ENCODE measurements around the gene ESPN. TPM values are rescaled to one million over a fixed set of nuclear protein-coding genes. Genes with fewer than 3 reads are reported as not detected.
"Not testable (repeated sequence)": the region's sequence is repeated elsewhere in the genome, so short reads cannot be mapped to it uniquely, and the experiment has no call there.

Gene ESPN
- polyA plus RNA-seq, 1 donor (not counting 4 experiments of a cell fraction or from before 2014, with no cell fraction given) = 0.47 TPM

- Histone ChIP-seq H2AFZ (ENCODE audit: control insufficient read depth, low read length) (peak overlapping the region; percentile 41), H3K9me1 (ENCODE audit: control insufficient read depth, extremely low read depth, insufficient read depth, low read length) (no peaks in the 10 kb centered on the region), H3K36me3 (ENCODE audit: control insufficient read depth in 2 of 2, extremely low read depth in 1 of 2, insufficient read depth in 2 of 2, low read length in 2 of 2) (peaks cover 4 to 10% of the 10 kb centered on the region in 2 experiments), H3K9ac (ENCODE audit: control insufficient read depth, extremely low read depth, insufficient read depth, low read length) (peak overlapping the region; percentile 100), H3K27ac (ENCODE audit: control insufficient read depth, insufficient read depth, low read length) (peak overlapping the region; percentile 100), H3K27me3 (ENCODE audit: control insufficient read depth, extremely low read depth, insufficient read depth, low read length) (no peaks in the 10 kb centered on the region), H3K4me3 (ENCODE audit: control insufficient read depth in 2 of 3, extremely low read depth in 1 of 3, insufficient read depth in 2 of 3, low read depth in 1 of 3, low read length in 3 of 3) (peak overlapping the region in 2 of 3 experiments; percentile 87 to 94), H4K20me1 (ENCODE audit: control insufficient read depth, extremely low read depth, insufficient read depth, low read length) (no peaks in the 10 kb centered on the region), H3K4me2 (ENCODE audit: control insufficient read depth, extremely low read depth, insufficient read depth, low read depth, low read length) (peak overlapping the region; percentile 99), H3K79me2 (ENCODE audit: control insufficient read depth, insufficient read depth, low read length) (peaks cover 9% of the 10 kb centered on the region), H3K4me1 (ENCODE audit: control insufficient read depth, extremely low read depth, insufficient read depth, low read length) (peaks cover 60% of the 10 kb centered on the region), H3K9me3 (ENCODE audit: control insufficient read depth, low read depth, low read length) (no peaks in the 10 kb centered on the region)
- TF ChIP-seq EZH2 (IDR thresholded peaks at IDR 0.05; ENCODE audit: low read length) (no peak), CTCF (optimal IDR thresholded peaks at IDR 0.05 in 1 of 3, IDR thresholded peaks at IDR 0.05 in 1 of 3, conservative IDR thresholded peaks at IDR 0.05 in 1 of 3; ENCODE audit: extremely low read depth in 1 of 3, insufficient read depth in 2 of 3, low read length in 3 of 3) (no peak)
- dilution Hi-C loops (cut with MboI; ENCODE audit: extremely low pct_ligation_motif_present, low sequenced_read_pairs) = no loop called here
- no peak for DNase-seq (ENCODE audit: low read depth, low spot score)
- FAIRE-seq = peak; percentile 9
These were observed 67.4 kb downstream of the ESPN start for GRCh38 chr1:6491966-6492365.

- H3K27me3 ChIP-seq (ENCODE audit: control insufficient read depth, extremely low read depth, insufficient read depth, low read length); DNase-seq (ENCODE audit: low read depth, low spot score); H4K20me1 ChIP-seq (ENCODE audit: control insufficient read depth, extremely low read depth, insufficient read depth, low read length); H3K27ac ChIP-seq (ENCODE audit: control insufficient read depth, insufficient read depth, low read length); H3K4me3 ChIP-seq (ENCODE audit: control insufficient read depth in 2 of 3, extremely low read depth in 1 of 3, insufficient read depth in 2 of 3, low read depth in 1 of 3, low read length in 3 of 3); FAIRE-seq; H3K79me2 ChIP-seq (ENCODE audit: control insufficient read depth, insufficient read depth, low read length); H3K36me3 ChIP-seq (ENCODE audit: control insufficient read depth in 2 of 2, extremely low read depth in 1 of 2, insufficient read depth in 2 of 2, low read length in 2 of 2); H3K9me3 ChIP-seq (ENCODE audit: control insufficient read depth, low read depth, low read length); H2AFZ ChIP-seq (ENCODE audit: control insufficient read depth, low read length); H3K9me1 ChIP-seq (ENCODE audit: control insufficient read depth, extremely low read depth, insufficient read depth, low read length); H3K9ac ChIP-seq (ENCODE audit: control insufficient read depth, extremely low read depth, insufficient read depth, low read length); H3K4me2 ChIP-seq (ENCODE audit: control insufficient read depth, extremely low read depth, insufficient read depth, low read depth, low read length); dilution Hi-C loops (cut with MboI; ENCODE audit: extremely low pct_ligation_motif_present, low sequenced_read_pairs): not testable (repeated sequence)
- peaks cover 45% of the 10 kb centered on the region for H3K4me1 ChIP-seq (ENCODE audit: control insufficient read depth, extremely low read depth, insufficient read depth, low read length)
These were observed 69.3 kb downstream of the ESPN start for GRCh38 chr1:6493834-6494223.

GRCh38 chr1:6494627-6495026 lies 70.1 kb downstream of the ESPN start:
- H3K27ac ChIP-seq (ENCODE audit: control insufficient read depth, insufficient read depth, low read length) = no peak overlapping the region
- no peaks in the 10 kb centered on the region for H3K9me3 ChIP-seq (ENCODE audit: control insufficient read depth, low read depth, low read length)
- no peak overlapping the region for H3K4me2 ChIP-seq (ENCODE audit: control insufficient read depth, extremely low read depth, insufficient read depth, low read depth, low read length)
- DNase-seq (ENCODE audit: low read depth, low spot score) = no peak
- no peaks in the 10 kb centered on the region for H3K27me3 ChIP-seq (ENCODE audit: control insufficient read depth, extremely low read depth, insufficient read depth, low read length)
- no peak for FAIRE-seq
- peaks cover 0 to 2% of the 10 kb centered on the region in 2 experiments for H3K36me3 ChIP-seq (ENCODE audit: control insufficient read depth in 2 of 2, extremely low read depth in 1 of 2, insufficient read depth in 2 of 2, low read length in 2 of 2)
- H3K9me1 ChIP-seq (ENCODE audit: control insufficient read depth, extremely low read depth, insufficient read depth, low read length) = no peaks in the 10 kb centered on the region
- TF ChIP-seq EZH2 (IDR thresholded peaks at IDR 0.05; ENCODE audit: low read length) (no peak), CTCF (optimal IDR thresholded peaks at IDR 0.05 in 1 of 3, IDR thresholded peaks at IDR 0.05 in 1 of 3, conservative IDR thresholded peaks at IDR 0.05 in 1 of 3; ENCODE audit: extremely low read depth in 1 of 3, insufficient read depth in 2 of 3, low read length in 3 of 3) (no peak)
- H2AFZ ChIP-seq (ENCODE audit: control insufficient read depth, low read length) = no peak overlapping the region
- H3K79me2 ChIP-seq (ENCODE audit: control insufficient read depth, insufficient read depth, low read length) = no peaks in the 10 kb centered on the region
- H3K4me3 ChIP-seq (ENCODE audit: control insufficient read depth in 2 of 3, extremely low read depth in 1 of 3, insufficient read depth in 2 of 3, low read depth in 1 of 3, low read length in 3 of 3) = no peak overlapping the region
- dilution Hi-C loops (cut with MboI; ENCODE audit: extremely low pct_ligation_motif_present, low sequenced_read_pairs) = no loop called here
- H3K9ac ChIP-seq (ENCODE audit: control insufficient read depth, extremely low read depth, insufficient read depth, low read length) = no peak overlapping the region
- no peaks in the 10 kb centered on the region for H4K20me1 ChIP-seq (ENCODE audit: control insufficient read depth, extremely low read depth, insufficient read depth, low read length)
- H3K4me1 ChIP-seq (ENCODE audit: control insufficient read depth, extremely low read depth, insufficient read depth, low read length) = peaks cover 38% of the 10 kb centered on the region
